Caco-2 (cell line): ENCODE measurements around the gene SIN3B. TPM values are rescaled to one million over a fixed set of nuclear protein-coding genes. Genes with fewer than 3 reads are reported as not detected.

Source experiments
- BruUV-seq: library from RNA; stranded (reverse); fragments of 400-500 nt; replicated peaks from 2 replicates; lab custom pipeline; 2021; lab: Mats Ljungman, UMichigan
- CTCF ChIA-PET: fragments of 300-600 bp; sonication (Branson Sonifier 250); formaldehyde crosslinking; loops from one replicate; lab custom pipeline; 2022; ENCODE audit warnings: antibody characterized with exemption; lab: Charles Lee
- POLR2A ChIA-PET: fragments of 300-600 bp; sonication (Branson Sonifier 250); formaldehyde crosslinking; loops from one replicate; lab custom pipeline; 2022; ENCODE audit warnings: antibody characterized with exemption; lab: Charles Lee
- DNase-seq, 2 experiments: peaks; one replicate each; pipeline versions ENCODE4 v3.0.0 to v3.0.0-alpha.2; 2020 to 2022
- H3K27me3 ChIP-seq: replicated peaks from 2 replicates; pipeline ENCODE4 v1.6.0; 2011; ENCODE audit warnings: low read length; ENCODE audit not compliant: control insufficient read depth, insufficient read depth
- H3K36me3 ChIP-seq: 2 replicates; pipeline ENCODE4 v1.5.1; 2011; ENCODE audit warnings: low read length; ENCODE audit not compliant: control insufficient read depth, insufficient read depth
- H3K4me1 ChIP-seq: fragments of 250-450 bp; sonication (Bioruptor Pico); 2 replicates; pipeline ENCODE4 v1.5.1; 2020; ENCODE audit warnings: mild to moderate bottlenecking
- H3K4me3 ChIP-seq: 2 replicates; pipeline ENCODE4 v1.5.1; 2011; ENCODE audit warnings: low read depth, mild to moderate bottlenecking, control low read depth, low read length
- H3K9me3 ChIP-seq: fragments of 250-450 bp; sonication (Bioruptor Pico); 2 replicates; pipeline ENCODE4 v1.5.1; 2020; ENCODE audit warnings: mild to moderate bottlenecking, moderate library complexity
- H3K27ac Mint-ChIP-seq: one replicate; pipeline ENCODE4 v1.8.0; 2022; ENCODE audit warnings: mixed read lengths; ENCODE audit not compliant: unreplicated experiment
- H3K27me3 Mint-ChIP-seq: one replicate; pipeline ENCODE4 v1.8.0; 2022; ENCODE audit warnings: mixed read lengths; ENCODE audit not compliant: insufficient read depth, unreplicated experiment
- H3K36me3 Mint-ChIP-seq: one replicate; pipeline ENCODE4 v1.8.0; 2022; ENCODE audit warnings: mild to moderate bottlenecking, mixed read lengths; ENCODE audit not compliant: insufficient read depth, unreplicated experiment
- H3K4me1 Mint-ChIP-seq: one replicate; pipeline ENCODE4 v1.8.0; 2022; ENCODE audit warnings: low read depth, mixed read lengths; ENCODE audit not compliant: unreplicated experiment
- H3K4me3 Mint-ChIP-seq: one replicate; pipeline ENCODE4 v1.8.0; 2022; ENCODE audit warnings: mild to moderate bottlenecking, moderate library complexity, mixed read lengths; ENCODE audit not compliant: unreplicated experiment
- H3K9me3 Mint-ChIP-seq: one replicate; pipeline ENCODE4 v1.8.0; 2022; ENCODE audit warnings: mixed read lengths; ENCODE audit not compliant: unreplicated experiment
- CTCF ChIP-seq, 2 experiments: fragments of 200-600 bp in 1 of 2; IDR thresholded peaks; 1 replicate in 1 of 2; 2 replicates in 1 of 2; pipeline versions ENCODE4 v1.5.1 to v1.8.0; 2011 to 2022; ENCODE audit warnings: antibody characterized with exemption in 1 of 2, control low read depth in 1 of 2, inconsistent platforms in 1 of 2, low read depth in 1 of 2, low read length in 1 of 2, mild to moderate bottlenecking in 1 of 2, moderate library complexity in 1 of 2; ENCODE audit not compliant: insufficient read depth in 1 of 2, severe bottlenecking in 1 of 2, unreplicated experiment in 1 of 2
- intact Hi-C: fragments of 100-400 bp; cut with micrococcal nuclease; formaldehyde crosslinking; loops from one replicate; pipeline ENCODE4 v1.10.0; 2022; ENCODE audit not compliant: unreplicated experiment
- total RNA-seq: library from RNA; stranded (reverse); gene quantifications from 2 replicates; pipeline ENCODE4 v1.2.3, GENCODE V29; 2022

SIN3B gene
- total RNA-seq, 1 experiment from 2014 or later = 56.9 TPM

DNA sequence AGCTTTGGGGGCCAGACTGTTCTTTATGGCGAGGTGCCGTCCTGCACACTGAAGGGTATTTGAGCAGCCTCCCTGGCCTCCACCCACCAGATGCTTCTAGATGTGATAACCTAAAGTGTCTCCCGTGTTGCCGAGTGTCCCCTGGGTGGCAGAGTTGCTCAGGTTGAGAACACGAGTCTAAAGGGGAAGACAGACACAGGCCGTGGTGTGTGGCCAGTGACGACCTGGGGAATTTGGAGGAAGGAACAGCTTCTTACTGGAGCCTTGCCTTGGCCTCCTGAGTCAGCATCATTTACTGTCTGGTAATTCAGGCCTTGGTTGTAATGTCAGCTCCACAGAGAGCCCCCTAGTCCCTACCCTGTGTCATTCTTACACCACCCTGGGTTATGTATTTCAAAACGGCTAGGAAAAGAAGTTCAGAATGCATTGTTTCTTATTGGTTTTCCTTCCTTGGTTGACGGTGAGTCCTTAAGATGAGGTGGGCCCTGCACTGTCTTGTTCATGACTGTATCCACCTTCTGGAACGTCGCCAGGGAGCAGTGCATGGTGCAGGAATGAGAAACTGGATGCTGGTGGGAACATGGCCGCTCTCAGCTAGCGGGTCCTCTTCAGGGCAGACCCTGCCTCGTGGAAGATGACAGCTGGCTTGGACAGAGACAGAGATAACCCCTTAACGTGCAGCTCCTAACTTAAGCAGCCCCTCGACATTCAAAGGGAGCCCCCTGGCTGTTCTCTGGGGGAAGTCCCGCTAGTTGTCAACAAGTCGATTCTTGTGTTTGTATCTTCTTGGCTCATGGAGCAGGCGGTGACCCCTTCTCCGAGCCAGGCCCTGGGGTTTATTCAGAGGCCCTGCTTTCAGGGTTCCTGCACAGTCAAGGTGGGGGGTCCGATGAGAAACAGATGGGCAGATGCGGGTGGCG, 7.2 kb downstream of the SIN3B start:
- ChIA-PET POLR2A (no interaction called here), CTCF (no interaction called here)
- Mint-ChIP-seq H3K4me3 (no peak overlapping the region), H3K4me1 (no peaks in the 10 kb centered on the region), H3K36me3 (peaks cover 54% of the 10 kb centered on the region), H3K27ac (peak overlapping the region; percentile 5), H3K9me3 (no peaks in the 10 kb centered on the region), H3K27me3 (no peaks in the 10 kb centered on the region)
- BruUV-seq = no TSS peak
- peaks cover 2% of the 10 kb centered on the region for H3K36me3 ChIP-seq
- no peak overlapping the region for H3K4me3 ChIP-seq
- H3K27me3 ChIP-seq = no peaks in the 10 kb centered on the region
- no peaks in the 10 kb centered on the region for H3K4me1 ChIP-seq
- no peaks in the 10 kb centered on the region for H3K9me3 ChIP-seq
- intact Hi-C loops = no loop called here
- no peak for TF ChIP-seq CTCF (IDR thresholded peaks at IDR 0.05; ENCODE audit: insufficient read depth in 1 of 2, low read depth in 1 of 2, low read length in 1 of 2, severe bottlenecking in 1 of 2, unreplicated experiment in 1 of 2)
- no peak for DNase-seq

DNA sequence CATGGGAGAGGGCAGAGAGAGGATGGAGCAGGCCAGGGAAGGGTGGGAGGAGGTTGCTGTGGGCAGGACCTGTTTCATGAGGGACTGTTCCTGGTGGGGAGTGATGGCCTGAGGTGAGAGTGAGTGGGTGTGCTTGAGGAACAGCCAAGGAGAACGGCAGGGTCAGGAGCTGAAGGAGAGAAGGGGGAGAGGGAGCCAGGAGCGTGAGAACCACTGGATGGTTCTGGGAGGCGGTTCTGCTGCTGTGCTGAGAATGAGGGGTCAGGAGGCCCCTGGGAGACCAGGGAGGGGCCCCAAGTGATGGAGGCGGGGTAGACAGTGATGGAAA, 7.8 kb downstream of the SIN3B start:
- peak overlapping the region; percentile 5 for H3K27ac Mint-ChIP-seq
- H3K9me3 ChIP-seq = no peaks in the 10 kb centered on the region
- no peaks in the 10 kb centered on the region for H3K27me3 ChIP-seq
- no peaks in the 10 kb centered on the region for H3K4me1 Mint-ChIP-seq
- intact Hi-C loops = no loop called here
- H3K4me3 ChIP-seq = no peak overlapping the region
- ChIA-PET CTCF (no interaction called here), POLR2A (no interaction called here)
- no peaks in the 10 kb centered on the region for H3K9me3 Mint-ChIP-seq
- H3K4me3 Mint-ChIP-seq = no peak overlapping the region
- peaks cover 49% of the 10 kb centered on the region for H3K36me3 Mint-ChIP-seq
- BruUV-seq = no TSS peak
- no peaks in the 10 kb centered on the region for H3K4me1 ChIP-seq
- no peak for TF ChIP-seq CTCF (IDR thresholded peaks at IDR 0.05; ENCODE audit: insufficient read depth in 1 of 2, low read depth in 1 of 2, low read length in 1 of 2, severe bottlenecking in 1 of 2, unreplicated experiment in 1 of 2)
- no peaks in the 10 kb centered on the region; the same call in 1 of the 2 replicates for H3K36me3 ChIP-seq
- H3K27me3 Mint-ChIP-seq = no peaks in the 10 kb centered on the region
- DNase-seq = no peak

DNA sequence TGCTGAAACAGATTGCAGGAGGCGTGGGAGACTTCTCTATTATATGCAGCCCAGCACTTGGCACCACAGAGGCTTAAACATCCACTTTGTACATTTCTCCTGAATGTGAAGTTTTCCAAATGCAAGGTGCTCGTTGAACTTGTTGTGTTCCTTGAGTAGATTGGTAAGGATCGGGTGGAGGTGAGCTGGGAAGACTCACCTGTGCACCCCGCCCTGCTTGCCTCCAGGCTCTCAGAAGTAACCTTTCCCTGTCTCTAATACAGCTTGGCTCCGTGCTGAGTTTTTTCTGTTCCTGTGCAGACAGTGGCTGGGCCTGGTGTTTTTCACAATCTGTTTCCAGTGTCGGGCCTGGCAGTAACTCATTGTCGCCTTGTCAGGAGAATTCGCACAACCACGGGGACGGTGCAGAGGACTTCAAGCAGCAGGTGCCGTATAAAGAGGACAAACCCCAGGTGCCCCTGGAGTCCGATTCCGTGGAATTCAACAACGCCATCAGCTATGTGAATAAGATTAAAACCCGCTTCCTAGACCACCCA, 12.3 kb downstream of the SIN3B start:
- Histone ChIP-seq H3K4me1 (no peaks in the 10 kb centered on the region), H3K36me3 (no peaks in the 10 kb centered on the region; the same call in 1 of the 2 replicates), H3K9me3 (no peaks in the 10 kb centered on the region), H3K27me3 (no peaks in the 10 kb centered on the region), H3K4me3 (no peak overlapping the region)
- Mint-ChIP-seq H3K4me3 (no peak overlapping the region), H3K27me3 (no peaks in the 10 kb centered on the region), H3K36me3 (peaks cover 55% of the 10 kb centered on the region), H3K9me3 (no peaks in the 10 kb centered on the region), H3K27ac (no peak overlapping the region), H3K4me1 (no peaks in the 10 kb centered on the region)
- POLR2A ChIA-PET = no interaction called here
- DNase-seq = no peak
- CTCF ChIA-PET = no interaction called here
- intact Hi-C loops = no loop called here
- TF ChIP-seq CTCF (IDR thresholded peaks at IDR 0.05; ENCODE audit: insufficient read depth in 1 of 2, low read depth in 1 of 2, low read length in 1 of 2, severe bottlenecking in 1 of 2, unreplicated experiment in 1 of 2) = no peak
- no TSS peak for BruUV-seq
